Panc1 (cell line): ENCODE results near the gene VPS37B.

Experiments used
- POLR2AphosphoS5 ChIP-seq: IDR thresholded peaks from 2 replicates; pipeline ENCODE4 v1.6.1; 2012; ENCODE audit warnings: mild to moderate bottlenecking, low read depth, low read length, moderate library complexity
- TF ChIP-seq, protein P1 (sequence below): fragments of 450-650 bp; IDR thresholded peaks from 2 replicates; pipeline ENCODE4 v1.5.1; 2017; ENCODE audit warnings: mild to moderate bottlenecking
- TF ChIP-seq, protein P2 (sequence below), 2 experiments: IDR thresholded peaks; 2 replicates each; pipeline ENCODE4 v1.6.1; 2011 to 2012; ENCODE audit warnings: low read depth in 2 of 2, control low read depth in 1 of 2, low read length in 1 of 2, mild to moderate bottlenecking in 1 of 2, moderate library complexity in 1 of 2; ENCODE audit not compliant: insufficient read depth in 1 of 2

DNA sequence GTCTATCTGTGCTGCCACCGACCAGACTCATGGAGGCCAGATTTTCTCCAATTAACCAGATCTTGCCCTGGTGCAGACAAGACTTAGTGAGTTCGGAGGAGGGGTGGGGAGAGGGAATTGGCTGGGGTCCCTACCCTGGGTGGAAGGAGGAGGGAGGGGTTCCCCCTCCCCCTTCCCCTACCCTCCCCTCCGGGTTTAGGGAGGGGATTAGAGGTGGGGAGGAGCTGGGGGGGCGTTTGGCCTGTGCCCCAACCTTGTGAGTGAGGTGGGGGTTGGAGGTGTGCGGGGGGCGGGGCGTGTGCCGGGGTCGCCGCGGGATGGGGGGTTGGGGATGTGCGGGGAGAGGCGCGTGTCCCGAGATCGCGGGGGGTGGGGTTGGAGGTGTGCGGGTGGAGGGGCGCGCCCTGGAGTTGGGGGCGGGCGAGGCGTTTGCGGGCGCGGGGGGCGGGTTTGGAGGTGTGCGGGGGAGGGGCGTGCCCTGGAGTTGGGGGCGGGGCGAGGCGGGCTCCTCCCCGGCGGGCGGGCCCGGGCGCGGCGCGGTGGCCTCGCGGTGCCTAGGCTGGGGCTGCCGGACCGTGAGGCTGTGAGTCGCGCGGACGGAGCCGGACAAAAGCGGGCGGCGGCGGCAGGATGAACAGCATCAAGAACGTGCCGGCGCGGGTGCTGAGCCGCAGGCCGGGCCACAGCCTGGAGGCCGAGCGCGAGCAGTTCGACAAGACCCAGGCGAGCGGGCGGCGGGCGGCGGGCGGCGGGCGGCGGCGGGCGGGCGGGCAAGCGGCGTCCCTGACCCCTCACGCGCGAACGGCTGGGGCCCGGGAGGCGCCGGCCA is 60.8 kb downstream of the VPS37B start, which contains the start of gene HIP1R:
- TF ChIP-seq, protein P1, sequence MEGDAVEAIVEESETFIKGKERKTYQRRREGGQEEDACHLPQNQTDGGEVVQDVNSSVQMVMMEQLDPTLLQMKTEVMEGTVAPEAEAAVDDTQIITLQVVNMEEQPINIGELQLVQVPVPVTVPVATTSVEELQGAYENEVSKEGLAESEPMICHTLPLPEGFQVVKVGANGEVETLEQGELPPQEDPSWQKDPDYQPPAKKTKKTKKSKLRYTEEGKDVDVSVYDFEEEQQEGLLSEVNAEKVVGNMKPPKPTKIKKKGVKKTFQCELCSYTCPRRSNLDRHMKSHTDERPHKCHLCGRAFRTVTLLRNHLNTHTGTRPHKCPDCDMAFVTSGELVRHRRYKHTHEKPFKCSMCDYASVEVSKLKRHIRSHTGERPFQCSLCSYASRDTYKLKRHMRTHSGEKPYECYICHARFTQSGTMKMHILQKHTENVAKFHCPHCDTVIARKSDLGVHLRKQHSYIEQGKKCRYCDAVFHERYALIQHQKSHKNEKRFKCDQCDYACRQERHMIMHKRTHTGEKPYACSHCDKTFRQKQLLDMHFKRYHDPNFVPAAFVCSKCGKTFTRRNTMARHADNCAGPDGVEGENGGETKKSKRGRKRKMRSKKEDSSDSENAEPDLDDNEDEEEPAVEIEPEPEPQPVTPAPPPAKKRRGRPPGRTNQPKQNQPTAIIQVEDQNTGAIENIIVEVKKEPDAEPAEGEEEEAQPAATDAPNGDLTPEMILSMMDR, result no peak
- no peak for TF ChIP-seq POLR2AphosphoS5
- TF ChIP-seq, protein P2, sequence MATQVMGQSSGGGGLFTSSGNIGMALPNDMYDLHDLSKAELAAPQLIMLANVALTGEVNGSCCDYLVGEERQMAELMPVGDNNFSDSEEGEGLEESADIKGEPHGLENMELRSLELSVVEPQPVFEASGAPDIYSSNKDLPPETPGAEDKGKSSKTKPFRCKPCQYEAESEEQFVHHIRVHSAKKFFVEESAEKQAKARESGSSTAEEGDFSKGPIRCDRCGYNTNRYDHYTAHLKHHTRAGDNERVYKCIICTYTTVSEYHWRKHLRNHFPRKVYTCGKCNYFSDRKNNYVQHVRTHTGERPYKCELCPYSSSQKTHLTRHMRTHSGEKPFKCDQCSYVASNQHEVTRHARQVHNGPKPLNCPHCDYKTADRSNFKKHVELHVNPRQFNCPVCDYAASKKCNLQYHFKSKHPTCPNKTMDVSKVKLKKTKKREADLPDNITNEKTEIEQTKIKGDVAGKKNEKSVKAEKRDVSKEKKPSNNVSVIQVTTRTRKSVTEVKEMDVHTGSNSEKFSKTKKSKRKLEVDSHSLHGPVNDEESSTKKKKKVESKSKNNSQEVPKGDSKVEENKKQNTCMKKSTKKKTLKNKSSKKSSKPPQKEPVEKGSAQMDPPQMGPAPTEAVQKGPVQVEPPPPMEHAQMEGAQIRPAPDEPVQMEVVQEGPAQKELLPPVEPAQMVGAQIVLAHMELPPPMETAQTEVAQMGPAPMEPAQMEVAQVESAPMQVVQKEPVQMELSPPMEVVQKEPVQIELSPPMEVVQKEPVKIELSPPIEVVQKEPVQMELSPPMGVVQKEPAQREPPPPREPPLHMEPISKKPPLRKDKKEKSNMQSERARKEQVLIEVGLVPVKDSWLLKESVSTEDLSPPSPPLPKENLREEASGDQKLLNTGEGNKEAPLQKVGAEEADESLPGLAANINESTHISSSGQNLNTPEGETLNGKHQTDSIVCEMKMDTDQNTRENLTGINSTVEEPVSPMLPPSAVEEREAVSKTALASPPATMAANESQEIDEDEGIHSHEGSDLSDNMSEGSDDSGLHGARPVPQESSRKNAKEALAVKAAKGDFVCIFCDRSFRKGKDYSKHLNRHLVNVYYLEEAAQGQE (IDR thresholded peaks at IDR 0.05; ENCODE audit: insufficient read depth in 1 of 2, low read depth in 2 of 2, low read length in 1 of 2), result no peak
